GM19035 (cell line): ENCODE data around the gene TEN1.

Experiments
- ATAC-seq: cut with Tn5 transposase; IDR thresholded peaks from one replicate; pipeline ENCODE4 v1.9.1; 2021; ENCODE audit not compliant: unreplicated experiment

Gene TEN1

GRCh38 chr17:76005263-76006149 lies 26.5 kb downstream of the TEN1 start:
- no peak for ATAC-seq

DNA sequence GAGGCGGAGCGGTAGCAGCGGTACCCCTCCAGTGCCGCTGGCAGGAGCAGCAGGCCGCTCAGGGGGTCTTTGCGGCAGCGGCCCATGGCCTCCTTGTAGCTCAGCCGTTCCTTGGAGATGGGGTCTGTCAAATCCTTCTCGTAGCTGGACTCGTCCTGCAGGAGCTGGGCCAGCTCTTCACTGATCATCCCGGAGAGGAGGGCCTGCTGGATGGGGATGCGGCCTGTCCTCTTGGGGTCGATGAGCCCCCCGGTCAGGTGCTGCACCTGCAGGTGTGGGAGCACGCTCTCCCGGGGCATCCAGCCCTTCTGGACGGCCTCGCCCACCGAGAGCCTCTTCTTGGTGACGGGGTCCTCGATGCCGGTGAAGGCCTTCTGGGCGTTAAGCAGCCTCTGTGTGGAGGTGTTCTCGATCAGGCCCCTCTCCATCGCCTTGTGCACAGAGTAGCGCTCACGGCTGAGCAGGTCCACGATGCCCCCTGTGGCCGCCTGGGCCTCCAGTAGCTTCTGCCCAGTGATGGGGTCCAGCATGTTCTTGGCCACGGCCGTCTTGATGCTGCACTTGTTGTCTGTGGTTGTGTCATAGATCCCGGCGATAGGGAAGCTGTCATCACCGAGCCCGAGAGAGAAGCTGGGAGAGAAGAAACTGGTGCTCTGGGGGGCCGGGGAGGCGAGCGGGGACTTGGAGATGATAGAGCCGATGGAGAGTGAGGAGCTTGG lies 28.2 kb downstream of the TEN1 start:
- ATAC-seq, result no peak

DNA sequence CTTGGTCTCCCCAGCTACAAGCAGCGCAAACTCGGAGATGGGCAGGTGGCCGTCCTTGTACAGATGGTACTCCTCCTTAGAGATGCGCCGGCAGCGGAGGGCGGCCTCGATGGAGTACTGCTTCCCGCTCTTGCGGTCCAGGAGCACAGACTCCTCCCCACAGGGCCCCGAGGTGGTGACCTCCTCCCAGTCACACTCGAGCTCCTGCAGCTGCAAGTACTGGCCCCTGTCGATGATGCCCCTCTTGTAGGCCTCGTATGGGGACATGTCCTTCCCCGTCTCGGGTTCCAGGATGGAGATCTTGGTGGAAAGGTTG lies 28.8 kb downstream of the TEN1 start:
- ATAC-seq, result no peak

GRCh38 chr17:76008208-76008607 lies 29.2 kb downstream of the TEN1 start:
- ATAC-seq, result no peak

GRCh38 chr17:76008630-76009425 lies 29.8 kb downstream of the TEN1 start:
- no peak for ATAC-seq

GRCh38 chr17:76009447-76009846 lies 30.4 kb downstream of the TEN1 start:
- ATAC-seq, result no peak

GRCh38 chr17:76009969-76010661 lies 31.1 kb downstream of the TEN1 start:
- ATAC-seq, result no peak

DNA sequence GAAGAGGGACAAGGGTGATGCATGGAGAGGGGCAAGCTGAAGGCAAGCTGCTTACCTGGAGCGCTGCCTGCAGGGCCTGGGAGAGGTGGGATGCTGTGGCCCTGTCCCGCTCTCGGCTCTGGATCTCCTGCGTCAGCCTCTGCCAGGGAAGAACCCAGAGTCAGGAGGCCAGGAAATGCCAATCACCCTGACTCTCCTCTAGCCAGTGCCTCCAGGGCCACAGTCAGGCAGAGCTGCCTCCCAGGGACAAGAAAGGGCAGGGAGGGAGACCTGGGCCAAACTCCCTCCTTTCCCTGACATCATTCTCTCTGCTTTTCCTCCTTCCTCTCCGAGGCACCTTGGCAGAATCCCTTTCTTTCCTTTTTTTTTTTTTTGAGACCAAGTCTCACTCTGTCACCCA lies 32.9 kb downstream of the TEN1 start:
- no peak for ATAC-seq

DNA sequence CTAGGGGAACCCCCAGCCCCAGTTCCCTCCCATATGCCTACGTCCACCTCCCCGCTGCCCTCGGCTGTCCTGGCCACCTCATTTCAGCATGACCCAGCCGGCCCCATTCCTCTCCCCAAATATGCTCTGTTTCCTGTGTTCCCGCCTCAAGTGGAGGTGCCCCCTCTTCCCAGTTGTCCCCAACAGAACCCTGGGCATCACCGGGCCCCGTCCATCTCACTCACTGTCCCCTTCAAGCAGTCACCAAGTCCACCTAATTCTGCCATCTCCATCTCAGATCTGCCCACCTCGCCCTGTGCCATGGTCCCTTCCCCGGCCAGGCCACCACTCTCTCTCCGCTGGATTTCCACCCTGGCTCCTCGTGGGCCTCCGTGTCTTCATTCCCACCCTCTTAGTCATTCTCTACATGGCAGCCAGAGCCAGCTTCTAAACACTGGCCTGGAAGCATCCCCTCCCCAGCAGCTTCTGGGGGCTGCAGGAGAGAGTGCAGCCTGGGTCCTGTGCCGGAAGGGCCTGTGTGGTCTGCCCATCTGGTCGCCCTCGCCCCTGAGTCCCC lies 34.4 kb downstream of the TEN1 start:
- ATAC-seq, result no peak

DNA sequence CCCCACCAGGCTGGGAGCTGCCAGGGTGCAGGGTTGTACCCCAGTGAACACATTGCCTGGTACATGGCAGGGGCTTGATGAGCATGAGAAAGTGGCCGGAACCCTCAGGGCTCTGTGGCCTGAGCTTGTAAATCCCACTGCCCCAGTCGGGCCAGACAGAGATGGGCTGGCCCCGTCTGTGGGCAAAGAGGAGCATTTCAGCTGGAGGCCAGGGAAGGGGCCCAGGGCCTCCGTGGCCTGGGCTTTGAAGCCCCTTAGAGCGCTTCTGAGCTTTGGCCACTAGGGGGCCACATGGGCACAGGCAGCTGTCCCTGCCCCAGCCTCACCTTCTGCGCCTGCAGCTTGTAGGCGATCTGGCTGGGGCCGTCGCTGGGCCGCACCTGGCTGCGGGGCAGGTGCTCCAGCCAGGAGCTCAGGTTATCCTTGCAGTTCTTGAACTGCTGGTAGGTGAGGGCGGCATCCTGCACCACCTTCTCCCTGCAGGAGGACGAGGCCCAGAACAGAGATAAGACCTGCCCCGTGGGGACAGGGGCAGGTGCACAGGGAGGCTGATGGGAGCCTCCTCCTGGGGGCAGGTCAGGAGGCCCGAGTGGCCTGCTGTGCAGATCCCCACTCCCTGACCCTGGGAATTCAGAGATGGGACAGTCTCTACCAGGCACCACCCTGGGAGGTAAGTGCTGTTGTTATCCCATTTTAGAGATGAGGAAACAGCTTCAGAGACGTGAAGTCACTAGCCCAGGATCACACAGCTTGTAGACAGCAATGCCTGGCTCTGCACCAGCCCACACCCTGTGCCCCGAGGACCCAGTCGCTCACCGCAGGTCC lies 35.3 kb downstream of the TEN1 start:
- peak; percentile 55 for ATAC-seq

GRCh38 chr17:76014925-76015261 lies 35.9 kb downstream of the TEN1 start:
- ATAC-seq, result no peak

GRCh38 chr17:76017481-76018339 lies 38.7 kb downstream of the TEN1 start:
- ATAC-seq, result no peak

- no peak for ATAC-seq
Observed at GRCh38 chr17:76018340-76018680, 39.3 kb downstream of the TEN1 start.

DNA sequence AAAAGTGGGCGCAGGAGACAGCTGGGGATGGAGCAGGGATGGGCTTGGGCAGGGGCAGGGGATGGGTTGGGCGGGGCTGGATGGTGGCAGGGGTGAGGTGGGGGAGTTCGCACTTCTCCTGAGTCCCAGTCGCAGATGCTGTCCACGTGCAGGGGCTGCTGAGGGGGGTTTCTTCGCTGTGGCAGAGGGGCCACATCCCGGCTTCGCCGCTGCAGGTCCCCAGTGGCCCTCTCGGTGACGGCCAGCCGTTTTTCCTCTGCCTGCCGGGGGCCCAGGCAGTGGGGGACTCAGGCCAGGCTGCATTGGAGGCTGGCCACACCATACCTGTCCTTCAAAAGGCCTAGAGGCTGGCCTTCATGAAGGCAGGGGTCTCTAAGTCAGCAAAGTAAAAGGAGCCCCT lies 39.8 kb downstream of the TEN1 start:
- ATAC-seq, result no peak

GRCh38 chr17:76019833-76020467 lies 40.9 kb downstream of the TEN1 start:
- no peak for ATAC-seq

GRCh38 chr17:76022285-76022684 lies 43.2 kb downstream of the TEN1 start:
- ATAC-seq, result no peak

GRCh38 chr17:76022973-76023899 lies 44.2 kb downstream of the TEN1 start:
- ATAC-seq, result no peak

GRCh38 chr17:76023900-76024237 lies 44.8 kb downstream of the TEN1 start:
- no peak for ATAC-seq
